HepG2 (cell line): ENCODE data around the gene PARN. TPM values are rescaled to one million over a fixed set of nuclear protein-coding genes. Genes with fewer than 3 reads are reported as not detected.
A peak's percentile ranks its signal among the peaks of the same experiment; 100 is the strongest.

Experiments used
- CC2D1A ChIP-seq: sonication (generic); formaldehyde crosslinking; IDR thresholded peaks from 2 replicates; pipeline ENCODE4 v1.8.1; 2023; ENCODE audit warnings: mild to moderate bottlenecking, missing genetic modification reagents
- CEBPB ChIP-seq: IDR thresholded peaks from 2 replicates; pipeline ENCODE4 v1.6.1; 2011; ENCODE audit warnings: low read depth, low read length, improper control_type of control experiment, borderline replicate concordance
- ERF ChIP-seq: IDR thresholded peaks from 2 replicates; pipeline ENCODE4 v1.6.1; 2018; ENCODE audit warnings: missing biosample characterization, missing genetic modification reagents
- MATR3 ChIP-seq: sonication (generic); formaldehyde crosslinking; IDR thresholded peaks from 2 replicates; pipeline ENCODE4 v1.4.0; 2020; ENCODE audit warnings: missing genetic modification reagents
- NR2F2 ChIP-seq: IDR thresholded peaks from 2 replicates; pipeline ENCODE4 v1.6.1; 2012; ENCODE audit warnings: low read depth, inconsistent platforms, borderline replicate concordance
- PHF20 ChIP-seq: sonication (generic); formaldehyde crosslinking; IDR thresholded peaks from 2 replicates; pipeline ENCODE4 v1.5.0; 2020; ENCODE audit warnings: mild to moderate bottlenecking, missing genetic modification reagents
- POLR2AphosphoS2 ChIP-seq: IDR thresholded peaks from 2 replicates; pipeline ENCODE4 v1.6.1; 2011; ENCODE audit warnings: low read depth, low read length, improper control_type of control experiment
- POLR2AphosphoS5 ChIP-seq: IDR thresholded peaks from 2 replicates; pipeline ENCODE4 v1.6.1; 2012; ENCODE audit warnings: low read depth, low read length
- SETDB1 ChIP-seq: sonication (generic); formaldehyde crosslinking; IDR thresholded peaks from 2 replicates; pipeline ENCODE4 v1.5.1; 2020; ENCODE audit warnings: missing genetic modification reagents, mild to moderate bottlenecking, borderline replicate concordance
- SRSF1 ChIP-seq: fragments of 200-400 bp; formaldehyde crosslinking; optimal IDR thresholded peaks from 2 replicates; pipeline ENCODE3; 2017; ENCODE audit warnings: mild to moderate bottlenecking, low read depth, low read length, moderate library complexity
- SRY ChIP-seq: sonication (generic); formaldehyde crosslinking; IDR thresholded peaks from 2 replicates; pipeline ENCODE4 v1.8.0; 2022; ENCODE audit warnings: mild to moderate bottlenecking, missing genetic modification reagents
- TEAD2 ChIP-seq: sonication (generic); formaldehyde crosslinking; IDR thresholded peaks from 2 replicates; pipeline ENCODE4 v1.9.0; 2021; ENCODE audit warnings: missing genetic modification reagents
- ZFP36L2 ChIP-seq: sonication (generic); formaldehyde crosslinking; IDR thresholded peaks from 2 replicates; pipeline ENCODE4 v1.4.0; 2020; ENCODE audit warnings: missing genetic modification reagents
- ZFP37 ChIP-seq: sonication (generic); formaldehyde crosslinking; IDR thresholded peaks from 2 replicates; pipeline ENCODE4 v1.4.0; 2020; ENCODE audit warnings: missing genetic modification reagents, borderline replicate concordance
- ZNF354B ChIP-seq: sonication (generic); formaldehyde crosslinking; IDR thresholded peaks from 2 replicates; pipeline ENCODE4 v1.8.0; 2022; ENCODE audit warnings: mild to moderate bottlenecking, missing genetic modification reagents
- ZNF430 ChIP-seq: sonication (generic); formaldehyde crosslinking; IDR thresholded peaks from 2 replicates; pipeline ENCODE4 v1.9.0; 2021; ENCODE audit warnings: mild to moderate bottlenecking, missing genetic modification reagents
- ZNF563 ChIP-seq: sonication (generic); formaldehyde crosslinking; IDR thresholded peaks from 2 replicates; pipeline ENCODE4 v1.8.0; 2022; ENCODE audit warnings: mild to moderate bottlenecking, moderate library complexity, missing genetic modification reagents
- ZNF670 ChIP-seq: sonication (generic); formaldehyde crosslinking; IDR thresholded peaks from 2 replicates; pipeline ENCODE4 v1.8.0; 2022; ENCODE audit warnings: mild to moderate bottlenecking, missing genetic modification reagents, borderline replicate concordance
- polyA plus RNA-seq, 8 experiments: library from polyadenylated mRNA; depleted of rRNA in 3 of 8; stranded (reverse) in 7 of 8; unstranded in 1 of 8; fragments of >200 nt; fragmentation: Illumina TruSeq in 4 of 8; extraction: Trizol in 4 of 8; gene quantifications; 2 replicates each; pipeline versions ENCODE4 v1.2.1 to v1.2.3, GENCODE V29; 2011 to 2016; ENCODE audit warnings: low read depth in 4 of 8, missing spikeins in 1 of 8, mixed read lengths in 1 of 8; ENCODE audit not compliant: insufficient read depth in 1 of 8
- total RNA-seq, 5 experiments: library from RNA; depleted of rRNA; stranded (reverse); fragments of >200 nt; fragmentation: Illumina TruSeq; extraction: Trizol; gene quantifications; 2 replicates each; pipeline ENCODE4 v1.2.3, GENCODE V29; 2016; ENCODE audit warnings: low read depth in 1 of 5
- TF ChIP-seq, protein P1 (sequence below): sonication (generic); formaldehyde crosslinking; IDR thresholded peaks from 2 replicates; pipeline ENCODE4 v1.5.0; 2020; ENCODE audit warnings: mild to moderate bottlenecking, missing genetic modification reagents, borderline replicate concordance
- TF ChIP-seq, protein P2 (sequence below): IDR thresholded peaks from 2 replicates; pipeline ENCODE4 v1.6.1; 2016; ENCODE audit warnings: missing biosample characterization, missing genetic modification reagents, low read depth
- TF ChIP-seq, protein P3 (sequence below): sonication (generic); formaldehyde crosslinking; conservative IDR thresholded peaks from 2 replicates; pipeline ENCODE4 v1.4.0; 2020; ENCODE audit warnings: missing genetic modification reagents
- TF ChIP-seq, protein P4 (sequence below): IDR thresholded peaks from 2 replicates; pipeline ENCODE4 v1.6.1; 2012; ENCODE audit warnings: low read depth, low read length, improper control_type of control experiment

PARN gene
- total and polyA plus RNA-seq, 2 of the 13 experiments (the other 11 are each of a cell fraction or from before 2014, with no cell fraction given): 13.3 to 47.6 TPM

- TF ChIP-seq, protein P1, sequence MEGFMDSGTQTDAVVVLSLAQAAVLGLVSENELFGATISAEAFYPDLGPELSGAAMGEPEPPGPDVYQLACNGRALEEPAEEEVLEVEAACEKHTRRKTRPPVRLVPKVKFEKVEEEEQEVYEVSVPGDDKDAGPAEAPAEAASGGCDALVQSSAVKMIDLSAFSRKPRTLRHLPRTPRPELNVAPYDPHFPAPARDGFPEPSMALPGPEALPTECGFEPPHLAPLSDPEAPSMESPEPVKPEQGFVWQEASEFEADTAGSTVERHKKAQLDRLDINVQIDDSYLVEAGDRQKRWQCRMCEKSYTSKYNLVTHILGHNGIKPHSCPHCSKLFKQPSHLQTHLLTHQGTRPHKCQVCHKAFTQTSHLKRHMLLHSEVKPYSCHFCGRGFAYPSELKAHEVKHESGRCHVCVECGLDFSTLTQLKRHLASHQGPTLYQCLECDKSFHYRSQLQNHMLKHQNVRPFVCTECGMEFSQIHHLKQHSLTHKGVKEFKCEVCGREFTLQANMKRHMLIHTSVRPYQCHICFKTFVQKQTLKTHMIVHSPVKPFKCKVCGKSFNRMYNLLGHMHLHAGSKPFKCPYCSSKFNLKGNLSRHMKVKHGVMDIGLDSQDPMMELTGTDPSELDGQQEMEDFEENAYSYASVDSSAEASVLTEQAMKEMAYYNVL (CRISPR knock-in tag): peak; percentile 98
- TF ChIP-seq, protein P2, sequence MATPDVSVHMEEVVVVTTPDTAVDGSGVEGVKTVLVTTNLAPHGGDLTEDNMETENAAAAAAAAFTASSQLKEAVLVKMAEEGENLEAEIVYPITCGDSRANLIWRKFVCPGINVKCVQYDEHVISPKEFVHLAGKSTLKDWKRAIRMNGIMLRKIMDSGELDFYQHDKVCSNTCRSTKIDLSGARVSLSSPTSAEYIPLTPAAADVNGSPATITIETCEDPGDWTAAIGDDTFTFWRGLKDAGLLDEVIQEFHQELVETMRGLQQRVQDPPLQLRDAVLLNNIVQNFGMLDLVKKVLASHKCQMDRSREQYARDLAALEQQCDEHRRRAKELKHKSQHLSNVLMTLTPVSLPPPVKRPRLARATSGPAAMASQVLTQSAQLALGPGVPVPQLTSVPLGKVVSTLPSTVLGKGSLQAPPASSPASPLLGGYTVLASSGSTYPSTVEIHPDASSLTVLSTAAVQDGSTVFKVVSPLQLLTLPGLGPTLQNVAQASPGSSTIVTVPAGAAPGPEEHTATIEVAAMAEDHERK (CRISPR knock-in tag): no peak; the same call in 1 of the 2 replicates
- TF ChIP-seq SRSF1 (peak; percentile 87), PHF20 (CRISPR knock-in tag) (peak; percentile 56; the same call in 1 of the 2 replicates), ZNF563 (CRISPR knock-in tag) (peak; percentile 74; the same call in 1 of the 2 replicates), ZFP36L2 (CRISPR knock-in tag) (0 out of 2 replicates have a peak, but pooled peaks have one; percentile 36), ERF (peak; percentile 97), SRY (no peak), MATR3 (no peak), ZNF430 (CRISPR knock-in tag) (peak; percentile 97), POLR2AphosphoS5 (peak; percentile 61; the same call in 1 of the 2 replicates), POLR2AphosphoS2 (peak; percentile 91), ZFP37 (CRISPR knock-in tag) (no peak; the same call in 1 of the 2 replicates), ZNF670 (CRISPR knock-in tag) (peak; percentile 78; the same call in 1 of the 2 replicates), CC2D1A (CRISPR knock-in tag) (peak; percentile 91; the same call in 1 of the 2 replicates), NR2F2 (peak; percentile 33; the same call in 1 of the 2 replicates), TEAD2 (CRISPR knock-in tag) (peak; percentile 48; the same call in 1 of the 2 replicates), CEBPB (peak; percentile 51; the same call in 1 of the 2 replicates), SETDB1 (CRISPR knock-in tag) (no peak), ZNF354B (0 out of 2 replicates have a peak, but pooled peaks have one; percentile 7)
- TF ChIP-seq, protein P3, sequence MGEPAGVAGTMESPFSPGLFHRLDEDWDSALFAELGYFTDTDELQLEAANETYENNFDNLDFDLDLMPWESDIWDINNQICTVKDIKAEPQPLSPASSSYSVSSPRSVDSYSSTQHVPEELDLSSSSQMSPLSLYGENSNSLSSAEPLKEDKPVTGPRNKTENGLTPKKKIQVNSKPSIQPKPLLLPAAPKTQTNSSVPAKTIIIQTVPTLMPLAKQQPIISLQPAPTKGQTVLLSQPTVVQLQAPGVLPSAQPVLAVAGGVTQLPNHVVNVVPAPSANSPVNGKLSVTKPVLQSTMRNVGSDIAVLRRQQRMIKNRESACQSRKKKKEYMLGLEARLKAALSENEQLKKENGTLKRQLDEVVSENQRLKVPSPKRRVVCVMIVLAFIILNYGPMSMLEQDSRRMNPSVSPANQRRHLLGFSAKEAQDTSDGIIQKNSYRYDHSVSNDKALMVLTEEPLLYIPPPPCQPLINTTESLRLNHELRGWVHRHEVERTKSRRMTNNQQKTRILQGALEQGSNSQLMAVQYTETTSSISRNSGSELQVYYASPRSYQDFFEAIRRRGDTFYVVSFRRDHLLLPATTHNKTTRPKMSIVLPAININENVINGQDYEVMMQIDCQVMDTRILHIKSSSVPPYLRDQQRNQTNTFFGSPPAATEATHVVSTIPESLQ (CRISPR knock-in tag): no peak
- TF ChIP-seq, protein P4, sequence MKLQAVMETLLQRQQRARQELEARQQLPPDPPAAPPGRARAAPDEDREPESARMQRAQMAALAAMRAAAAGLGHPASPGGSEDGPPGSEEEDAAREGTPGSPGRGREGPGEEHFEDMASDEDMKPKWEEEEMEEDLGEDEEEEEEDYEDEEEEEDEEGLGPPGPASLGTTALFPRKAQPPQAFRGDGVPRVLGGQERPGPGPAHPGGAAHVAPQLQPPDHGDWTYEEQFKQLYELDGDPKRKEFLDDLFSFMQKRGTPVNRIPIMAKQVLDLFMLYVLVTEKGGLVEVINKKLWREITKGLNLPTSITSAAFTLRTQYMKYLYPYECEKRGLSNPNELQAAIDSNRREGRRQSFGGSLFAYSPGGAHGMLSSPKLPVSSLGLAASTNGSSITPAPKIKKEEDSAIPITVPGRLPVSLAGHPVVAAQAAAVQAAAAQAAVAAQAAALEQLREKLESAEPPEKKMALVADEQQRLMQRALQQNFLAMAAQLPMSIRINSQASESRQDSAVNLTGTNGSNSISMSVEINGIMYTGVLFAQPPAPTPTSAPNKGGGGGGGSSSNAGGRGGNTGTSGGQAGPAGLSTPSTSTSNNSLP: peak; percentile 41
Measured at GRCh38 chr16:14399378-14400284, 230.4 kb downstream of the PARN start (continued).
